GM23338 (cell line): ENCODE results near the gene SH2D4B.

Source experiments
- CTCF ChIP-seq, 2 experiments: fragments of 200-600 bp in 1 of 2; sonication (generic) in 1 of 2; conservative IDR thresholded peaks; 2 replicates each; pipeline versions ENCODE4 v1.5.1 to v1.6.1; 2016 to 2017; ENCODE audit warnings: antibody characterized with exemption in 2 of 2, low read depth in 2 of 2, mild to moderate bottlenecking in 2 of 2, moderate library complexity in 1 of 2
- ZNF331 ChIP-seq: fragments of 250-450 bp; sonication (Bioruptor Pico); IDR thresholded peaks from 2 replicates; pipeline ENCODE4 v1.5.0; 2020; ENCODE audit warnings: low read depth, mild to moderate bottlenecking, moderate library complexity

GRCh38 chr10:80632742-80633141 lies 95.0 kb downstream of the SH2D4B start:
- TF ChIP-seq CTCF (conservative IDR thresholded peaks at IDR 0.05; ENCODE audit: low read depth in 2 of 2): no peak
- TF ChIP-seq ZNF331 (CRISPR knock-in tag): no peak
